GM21360 (cell line): ENCODE data around the gene GFY.
A peak's percentile ranks its signal among the peaks of the same experiment; 100 is the strongest.

Experiments
- ATAC-seq: cut with Tn5 transposase; IDR thresholded peaks from one replicate; pipeline ENCODE4 v1.9.1; 2021; ENCODE audit warnings: mild to moderate bottlenecking, moderate library complexity; ENCODE audit not compliant: unreplicated experiment

Gene GFY

GRCh38 chr19:49425178-49425577, at the start of gene GFY:
Gene GFY (plus strand): TSS chr19:49425388. CDS start chr19:49426431, 1,043 bp downstream.
- no peak for ATAC-seq

DNA sequence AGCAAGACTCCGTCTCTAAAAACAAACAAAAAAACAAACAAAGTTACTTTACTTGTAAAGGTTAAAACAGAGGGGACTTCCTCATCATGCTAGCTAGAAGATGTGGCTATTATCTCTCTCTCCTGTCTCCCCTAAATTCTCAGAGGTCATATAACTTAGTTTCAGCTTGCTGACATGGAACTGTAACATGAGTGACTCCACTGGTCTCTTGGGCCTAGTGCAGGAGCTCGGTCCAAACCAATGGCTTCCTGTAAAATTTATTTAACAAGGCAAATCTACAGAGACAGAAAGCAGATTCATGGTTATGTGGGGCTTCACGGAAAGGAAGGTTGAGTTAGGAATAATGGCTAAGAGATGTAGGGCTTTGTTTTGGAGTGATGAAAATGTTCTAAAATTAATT, 46.7 kb upstream of the GFY start:
- no peak for ATAC-seq

DNA sequence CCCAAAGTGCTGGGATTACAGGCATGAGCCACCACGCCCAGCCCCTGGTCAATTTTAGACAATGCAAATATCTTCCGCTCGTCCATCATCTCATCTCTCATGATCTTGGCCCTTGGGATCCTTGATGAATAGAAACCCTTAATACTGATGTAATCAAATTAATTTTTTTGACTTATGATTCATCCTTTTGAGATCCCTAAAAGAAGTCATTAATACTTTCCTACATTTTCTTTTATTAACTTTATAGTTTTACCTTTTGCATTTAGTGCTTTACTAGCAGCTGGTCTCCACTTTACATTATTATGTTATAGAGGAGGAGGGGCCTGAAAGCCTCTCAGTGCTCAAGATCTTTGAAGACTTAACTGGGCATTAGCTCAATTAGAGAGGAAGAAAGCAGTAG, 44.8 kb upstream of the GFY start:
- ATAC-seq = no peak

DNA sequence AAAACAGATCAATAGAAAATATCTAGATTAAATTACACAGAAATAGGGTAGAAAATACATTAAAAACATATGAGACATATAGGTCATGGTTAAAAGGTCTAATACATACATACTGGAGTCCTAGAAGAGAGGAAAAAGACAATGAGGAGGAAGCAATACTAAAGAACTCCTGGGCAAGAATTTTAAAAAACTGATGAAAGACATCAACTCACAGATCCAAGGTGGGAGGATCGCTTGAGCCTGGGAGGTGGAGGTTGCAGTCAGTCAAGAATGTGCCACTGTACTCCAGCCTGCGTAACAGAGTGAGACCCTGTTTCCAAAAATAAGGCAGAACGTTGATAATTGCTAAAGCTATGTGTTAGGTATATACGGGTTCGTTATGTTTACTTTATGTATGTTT, 42.5 kb upstream of the GFY start:
- ATAC-seq = no peak

DNA sequence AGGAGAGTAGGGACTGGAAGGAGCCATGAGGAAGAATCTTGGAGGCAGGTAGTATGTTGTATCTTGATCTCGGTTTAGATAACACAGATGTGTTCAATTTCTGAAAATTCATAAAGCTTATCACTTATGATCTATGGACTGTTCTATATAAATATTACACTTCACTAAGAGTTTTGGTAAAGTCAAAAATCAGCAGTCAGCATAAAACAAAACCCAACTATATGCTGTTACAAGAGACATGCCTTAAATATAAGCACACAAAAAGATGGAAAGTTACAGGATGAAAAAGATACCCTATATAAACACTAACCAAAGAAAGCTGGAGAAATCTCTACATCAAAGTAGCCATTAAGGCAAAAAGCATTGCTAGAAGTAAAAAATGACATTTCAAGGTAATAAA, 41.6 kb upstream of the GFY start:
- no peak for ATAC-seq

DNA sequence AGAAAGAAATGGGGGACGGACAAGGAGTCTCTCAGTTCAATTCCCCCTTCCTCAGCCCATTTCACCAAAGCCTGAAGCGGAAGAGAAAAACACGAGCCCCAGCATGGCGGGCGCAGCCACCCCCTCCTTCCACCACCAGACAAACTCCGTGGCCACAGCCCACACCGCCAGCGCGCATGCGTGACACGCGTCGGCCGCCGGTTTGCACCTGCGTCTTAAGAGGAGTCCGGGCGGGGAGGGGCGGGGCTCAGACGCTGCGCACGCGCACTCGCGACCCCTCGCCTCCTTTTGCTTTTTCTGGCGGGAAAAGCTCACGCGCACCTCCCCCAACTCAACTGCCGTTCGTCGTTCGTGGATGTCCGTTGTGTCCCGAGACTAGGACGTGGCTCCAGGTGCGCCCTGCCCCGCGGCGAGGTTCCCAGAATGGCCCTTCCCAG, 37.2 kb upstream of the GFY start, which contains the start of gene KASH5:
KASH5 (plus strand) TSS at position 314 of the 437 bp plus-strand sequence. CDS start 2,635 bp downstream, outside the sequence.
- no peak for ATAC-seq

- ATAC-seq = no peak
Observed at GRCh38 chr19:49389406-49389805, 35.8 kb upstream of the GFY start.

DNA sequence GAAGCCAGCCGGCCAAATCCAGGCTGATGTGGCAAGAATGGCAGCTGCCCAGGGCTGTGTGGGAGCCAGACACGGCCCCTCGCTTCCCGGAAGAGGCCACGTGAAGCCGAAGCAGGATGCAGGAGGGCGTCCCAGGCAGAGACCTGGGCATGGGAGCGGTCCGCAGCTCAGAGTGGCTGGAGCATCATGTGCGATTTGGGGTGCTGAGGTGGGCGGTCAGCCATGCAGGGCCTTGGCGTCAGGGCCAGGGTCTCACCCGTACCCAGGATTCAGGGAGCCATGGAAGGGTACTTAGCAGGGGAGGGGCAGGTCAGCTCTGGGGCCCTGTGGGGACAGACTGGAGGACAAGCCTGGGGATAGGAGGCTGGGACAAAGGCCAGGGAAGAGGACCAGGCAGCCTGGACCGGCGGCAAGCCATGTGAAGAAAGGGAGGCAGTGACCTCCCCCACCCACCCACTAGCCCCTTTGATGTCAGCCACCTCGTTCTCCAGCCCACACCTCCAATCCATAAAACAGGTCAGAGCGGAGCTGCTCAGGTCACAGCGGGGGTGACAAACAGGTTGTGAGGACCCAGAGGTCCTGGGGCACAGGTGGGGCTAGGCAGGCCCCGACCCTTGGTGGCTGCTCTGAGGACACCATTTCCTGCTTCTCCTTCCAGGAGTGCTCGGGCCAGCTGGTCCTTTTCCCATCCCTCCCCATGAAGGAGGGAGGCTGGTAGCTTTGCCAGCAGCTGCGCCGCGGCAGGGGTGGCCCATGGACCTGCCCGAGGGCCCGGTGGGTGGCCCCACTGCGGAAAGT, 34.9 kb upstream of the GFY start:
- ATAC-seq = no peak

- no peak for ATAC-seq
Observed at GRCh38 chr19:49390929-49391359, 34.2 kb upstream of the GFY start.

DNA sequence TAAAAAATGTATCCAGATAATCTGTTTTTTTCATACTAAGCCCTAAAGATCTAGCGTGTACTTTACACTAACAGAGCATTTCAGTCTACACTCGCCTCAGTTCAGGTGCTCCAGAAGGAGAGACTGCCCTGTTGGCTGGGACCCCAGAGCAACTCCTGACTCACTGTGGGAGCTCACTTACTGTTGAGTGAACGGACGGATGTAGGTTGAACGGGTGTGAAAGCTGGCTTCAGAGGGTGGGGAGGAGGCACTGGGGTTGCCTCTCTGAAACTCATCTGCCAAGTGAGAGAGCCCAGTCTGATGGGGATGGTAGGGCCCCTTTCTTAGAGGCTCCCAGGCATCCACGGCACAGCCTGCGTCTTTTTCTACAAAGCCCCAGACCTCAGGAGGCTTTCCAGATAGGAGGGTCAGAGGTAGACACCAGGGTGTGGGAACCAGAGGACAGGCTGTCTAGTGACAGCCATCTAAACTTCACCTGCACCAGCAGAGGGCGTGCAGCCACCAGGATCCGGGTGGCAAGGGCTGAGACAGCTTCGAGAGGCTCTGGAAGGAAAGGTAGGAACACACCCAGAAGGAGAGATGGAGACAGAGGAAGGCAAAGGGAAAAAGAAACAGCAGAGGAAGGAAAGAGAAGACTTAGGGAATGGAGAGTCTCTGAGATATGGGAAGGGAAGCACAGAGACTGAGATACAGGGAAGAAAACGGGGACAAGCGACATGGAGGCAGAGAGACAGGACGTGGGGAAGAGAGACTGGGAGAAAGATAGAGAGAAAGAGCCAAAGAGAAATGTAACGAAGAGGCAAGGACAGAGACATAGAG, 33.4 kb upstream of the GFY start:
- ATAC-seq = peak; percentile 57

DNA sequence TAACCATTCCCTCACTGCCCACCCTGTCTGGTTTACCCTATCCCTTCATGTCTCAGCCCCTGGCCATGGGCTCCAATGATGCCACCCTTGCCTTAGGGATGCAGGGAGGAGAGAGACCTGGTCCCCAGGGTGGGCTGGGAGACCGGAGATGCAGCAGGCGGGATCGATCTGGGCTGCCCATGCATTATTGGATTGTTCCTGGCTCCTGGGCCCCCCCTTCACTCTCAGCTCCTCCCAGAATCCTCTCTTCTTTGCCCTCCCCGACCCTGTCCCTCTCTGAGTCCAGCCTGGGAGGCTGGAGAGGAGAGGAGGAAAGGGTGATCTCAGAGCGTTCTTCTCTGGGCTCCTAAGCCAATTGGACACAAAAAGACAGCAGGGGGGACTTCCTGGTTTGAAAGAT, 31.3 kb upstream of the GFY start:
- ATAC-seq = no peak

- ATAC-seq = no peak
Observed at GRCh38 chr19:49395581-49396407, 29.4 kb upstream of the GFY start.

GRCh38 chr19:49396738-49397505, 28.3 kb upstream of the GFY start:
- ATAC-seq = no peak

DNA sequence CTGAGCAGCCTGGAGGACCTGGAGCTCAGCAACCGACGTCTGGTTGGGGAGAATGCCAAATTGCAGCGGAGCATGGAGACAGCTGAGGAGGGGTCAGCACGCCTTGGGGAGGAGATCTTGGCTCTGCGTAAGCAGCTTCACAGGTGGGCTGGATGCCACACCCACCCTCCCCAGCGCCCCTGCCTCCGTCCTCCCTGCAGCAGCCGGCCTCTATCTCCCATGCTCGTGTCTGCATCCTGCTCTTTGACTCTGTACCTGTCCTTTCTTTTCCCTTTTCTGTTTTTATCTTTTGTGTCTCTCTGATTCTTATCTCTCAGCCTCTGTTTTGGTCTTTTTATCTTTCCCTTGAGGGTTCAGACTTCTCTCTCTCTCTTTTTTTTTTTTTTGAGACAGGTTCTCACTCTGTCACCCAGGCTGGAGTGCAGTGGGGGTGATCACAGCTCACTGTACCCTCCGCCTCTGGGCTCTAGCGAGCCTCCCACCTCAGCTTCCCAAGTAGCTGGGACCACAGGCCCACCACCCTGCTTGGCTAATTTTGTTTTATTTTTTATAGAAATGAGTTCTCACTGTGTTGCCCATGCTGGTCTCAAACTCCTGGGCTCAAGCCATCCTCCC, 27.1 kb upstream of the GFY start:
- no peak for ATAC-seq

DNA sequence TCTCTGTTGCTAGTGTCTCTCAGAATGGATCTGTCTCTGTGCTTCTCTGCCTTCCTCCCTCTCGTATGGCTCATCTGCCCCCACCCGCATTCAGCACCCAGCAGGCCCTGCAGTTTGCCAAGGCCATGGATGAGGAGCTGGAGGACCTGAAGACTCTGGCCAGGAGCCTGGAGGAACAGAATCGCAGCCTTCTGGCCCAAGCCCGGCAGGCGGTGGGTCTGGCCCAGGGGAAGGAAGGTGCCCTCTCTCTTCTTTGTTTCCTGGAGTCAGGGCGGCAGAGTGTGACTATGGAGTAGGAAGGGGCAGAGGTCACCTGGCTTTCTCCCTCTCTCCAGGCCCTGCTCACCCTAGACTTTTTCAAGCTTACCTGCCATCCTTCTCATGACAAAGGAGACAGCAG, 26.3 kb upstream of the GFY start:
- ATAC-seq = no peak

GRCh38 chr19:49400029-49400428, 25.2 kb upstream of the GFY start:
- no peak for ATAC-seq

DNA sequence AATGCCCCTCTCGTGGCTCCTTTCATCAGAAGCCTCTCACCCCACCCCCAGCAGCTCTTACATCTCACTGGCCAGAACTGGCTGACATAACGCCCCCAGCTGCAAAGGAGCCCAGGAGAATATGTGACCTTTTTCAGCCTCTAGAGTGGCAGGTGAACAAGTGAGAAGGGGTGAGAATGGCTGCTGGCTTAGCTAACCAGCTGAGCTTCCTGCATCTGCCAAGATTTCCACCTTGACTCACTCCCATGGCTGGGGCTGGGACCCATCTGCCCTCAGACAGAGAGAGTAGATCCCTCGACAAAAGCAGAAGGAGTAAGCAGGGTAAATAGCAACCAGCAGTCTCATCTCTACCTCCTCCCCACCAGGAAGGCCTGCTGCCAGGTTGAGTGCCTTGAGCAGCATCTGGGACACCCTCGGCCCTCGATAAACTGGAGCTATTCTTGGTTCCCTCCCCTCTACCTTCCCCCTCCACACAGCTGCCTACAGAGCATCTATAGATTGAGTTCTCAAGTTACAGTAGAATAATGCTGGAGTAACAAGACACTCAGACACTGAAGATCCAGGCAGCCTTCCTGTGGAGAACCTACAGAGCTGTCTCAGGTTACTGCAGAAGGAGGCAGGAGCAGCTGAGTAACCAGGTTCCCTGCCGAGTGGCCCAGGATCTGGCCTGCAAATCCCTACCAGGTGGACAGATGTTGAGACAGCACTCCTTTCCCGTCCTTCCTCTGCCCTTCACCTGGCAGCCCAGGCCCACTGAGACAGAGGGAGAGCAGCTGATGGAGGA, 21.6 kb upstream of the GFY start:
- ATAC-seq = no peak

- ATAC-seq = no peak
Observed at GRCh38 chr19:49407079-49407478, 18.1 kb upstream of the GFY start.

DNA sequence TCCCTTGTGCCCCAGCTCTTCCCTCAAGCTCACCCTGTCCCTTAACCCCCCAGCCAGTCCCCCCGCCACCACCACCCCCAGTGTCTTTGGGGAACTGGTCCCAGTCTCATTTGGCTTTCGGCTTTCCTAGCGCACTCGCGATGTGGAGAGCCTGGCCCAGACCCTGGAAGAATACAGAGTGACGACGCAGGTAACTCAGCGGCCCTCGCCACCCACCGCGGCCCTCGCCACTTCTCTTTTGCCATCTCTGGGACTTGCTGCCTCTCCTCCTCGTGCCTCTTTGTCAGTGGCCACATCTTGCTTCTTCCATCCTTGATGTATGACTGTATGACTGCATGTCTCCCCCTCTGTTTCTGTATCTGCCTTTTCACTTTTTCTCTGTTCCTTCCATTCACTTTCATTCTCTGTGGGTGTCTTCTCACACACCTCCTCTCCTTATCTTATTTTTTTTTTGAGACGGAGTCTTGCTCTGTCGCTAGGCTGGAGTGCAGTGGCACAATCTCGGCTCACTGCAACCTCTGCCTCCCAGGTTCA, 17.6 kb upstream of the GFY start:
- ATAC-seq = no peak
